ENCODE measurements around the gene METAP1D.

GRCh38 chr2:172120118-172120517 is 120.4 kb downstream of the METAP1D start:
- TF ChIP-seq POLR2AphosphoS5 (IDR thresholded peaks at IDR 0.05; ENCODE audit: borderline replicate concordance, low read depth, low read length) (no peak), EZH2 (IDR thresholded peaks at IDR 0.05) (no peak)

Measured in SK-N-MC (cell line).